Chondrocyte (in vitro differentiated cells): ENCODE results near the gene FNDC10. TPM values are rescaled to one million over a fixed set of nuclear protein-coding genes. Genes with fewer than 3 reads are reported as not detected.

ENCODE experiments used
- DNase-seq: peaks from one replicate; pipeline ENCODE4 v3.0.0; 2021; ENCODE audit warnings: mixed read lengths, low spot score
- H3K27ac Mint-ChIP-seq: one replicate; pipeline ENCODE4 v1.8.0; 2021; ENCODE audit warnings: mild to moderate bottlenecking, moderate library complexity, mixed read lengths; ENCODE audit not compliant: unreplicated experiment
- H3K27me3 Mint-ChIP-seq: 2 replicates; pipeline ENCODE4 v1.8.0; 2021; ENCODE audit warnings: low read depth, mixed read lengths
- H3K36me3 Mint-ChIP-seq: 2 replicates; pipeline ENCODE4 v1.8.0; 2021; ENCODE audit warnings: low read depth, mixed read lengths
- H3K4me1 Mint-ChIP-seq: 2 replicates; pipeline ENCODE4 v1.8.0; 2021; ENCODE audit warnings: low read depth, mild to moderate bottlenecking, mixed read lengths
- H3K4me3 Mint-ChIP-seq: one replicate; pipeline ENCODE4 v1.8.0; 2021; ENCODE audit warnings: mild to moderate bottlenecking, moderate library complexity, mixed read lengths; ENCODE audit not compliant: unreplicated experiment
- H3K9me3 Mint-ChIP-seq: 2 replicates; pipeline ENCODE4 v1.8.0; 2021; ENCODE audit warnings: low read depth, mixed read lengths
- total RNA-seq: library from RNA; stranded (reverse); gene quantifications from 3 replicates; pipeline ENCODE4 v1.2.1, GENCODE V29; 2021
- TF ChIP-seq, protein P1 (sequence below): fragments of 200-600 bp; sonication (generic); IDR thresholded peaks from 2 replicates; pipeline ENCODE4 v1.5.0; 2021; ENCODE audit warnings: antibody characterized with exemption, mild to moderate bottlenecking, moderate library complexity

FNDC10 gene
- total RNA-seq, 1 donor from 2014 or later, result 24.8 TPM

DNA sequence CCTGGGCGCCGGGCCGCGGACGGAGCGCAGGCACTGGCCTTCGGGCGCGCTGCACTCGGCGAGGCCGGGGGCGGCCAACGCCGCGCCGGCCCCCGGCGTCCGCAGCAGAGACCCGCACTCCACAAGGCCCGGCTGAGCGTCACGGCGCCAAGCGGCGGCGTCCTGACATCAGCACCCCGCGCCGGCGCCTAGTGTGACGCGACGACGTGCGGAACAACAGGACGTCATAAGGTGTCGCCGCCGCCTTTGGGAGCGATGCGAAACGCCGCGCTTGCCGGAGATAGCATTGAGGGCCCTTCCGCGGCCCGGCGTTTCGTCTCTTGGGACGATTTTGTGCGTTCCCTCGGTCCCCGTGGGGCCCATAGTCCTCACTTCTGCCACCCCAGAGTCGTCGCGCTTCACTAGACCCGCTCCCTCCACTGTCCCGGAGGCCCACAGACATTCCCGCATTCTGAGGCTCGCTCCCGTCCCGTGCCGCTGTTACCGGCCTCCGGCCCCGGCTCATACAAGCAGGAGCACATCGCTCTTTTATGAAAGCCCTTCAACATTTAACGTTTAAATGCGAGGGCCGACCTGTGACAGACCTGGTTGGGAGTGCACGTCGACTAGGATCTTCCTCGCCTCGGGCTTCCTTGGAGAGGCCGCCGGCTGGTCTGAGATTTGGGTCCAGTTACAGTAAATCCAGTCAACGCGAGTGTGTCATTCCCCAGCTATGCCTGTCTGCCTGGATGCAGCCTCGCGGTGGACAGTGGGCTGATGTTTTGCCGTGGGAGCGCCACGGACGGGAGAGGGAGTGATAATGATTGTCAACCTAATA lies 25.0 kb downstream of the FNDC10 start, which contains the start of gene SSU72:
Gene SSU72 (minus strand): TSS at position 143 of the 817 bp plus-strand sequence. CDS start 306 bp downstream, outside the sequence.
- Mint-ChIP-seq H3K4me1 (peaks cover 29% of the 10 kb centered on the region), H3K36me3 (peaks cover 5% of the 10 kb centered on the region), H3K4me3 (peak within 1 kb of the TSS; percentile 93), H3K27ac (peak within 1 kb of the TSS; percentile 99), H3K9me3 (no peaks in the 10 kb centered on the region), H3K27me3 (no peaks in the 10 kb centered on the region)
- DNase-seq, result no peak
- TF ChIP-seq, protein P1, sequence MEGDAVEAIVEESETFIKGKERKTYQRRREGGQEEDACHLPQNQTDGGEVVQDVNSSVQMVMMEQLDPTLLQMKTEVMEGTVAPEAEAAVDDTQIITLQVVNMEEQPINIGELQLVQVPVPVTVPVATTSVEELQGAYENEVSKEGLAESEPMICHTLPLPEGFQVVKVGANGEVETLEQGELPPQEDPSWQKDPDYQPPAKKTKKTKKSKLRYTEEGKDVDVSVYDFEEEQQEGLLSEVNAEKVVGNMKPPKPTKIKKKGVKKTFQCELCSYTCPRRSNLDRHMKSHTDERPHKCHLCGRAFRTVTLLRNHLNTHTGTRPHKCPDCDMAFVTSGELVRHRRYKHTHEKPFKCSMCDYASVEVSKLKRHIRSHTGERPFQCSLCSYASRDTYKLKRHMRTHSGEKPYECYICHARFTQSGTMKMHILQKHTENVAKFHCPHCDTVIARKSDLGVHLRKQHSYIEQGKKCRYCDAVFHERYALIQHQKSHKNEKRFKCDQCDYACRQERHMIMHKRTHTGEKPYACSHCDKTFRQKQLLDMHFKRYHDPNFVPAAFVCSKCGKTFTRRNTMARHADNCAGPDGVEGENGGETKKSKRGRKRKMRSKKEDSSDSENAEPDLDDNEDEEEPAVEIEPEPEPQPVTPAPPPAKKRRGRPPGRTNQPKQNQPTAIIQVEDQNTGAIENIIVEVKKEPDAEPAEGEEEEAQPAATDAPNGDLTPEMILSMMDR, result no peak

DNA sequence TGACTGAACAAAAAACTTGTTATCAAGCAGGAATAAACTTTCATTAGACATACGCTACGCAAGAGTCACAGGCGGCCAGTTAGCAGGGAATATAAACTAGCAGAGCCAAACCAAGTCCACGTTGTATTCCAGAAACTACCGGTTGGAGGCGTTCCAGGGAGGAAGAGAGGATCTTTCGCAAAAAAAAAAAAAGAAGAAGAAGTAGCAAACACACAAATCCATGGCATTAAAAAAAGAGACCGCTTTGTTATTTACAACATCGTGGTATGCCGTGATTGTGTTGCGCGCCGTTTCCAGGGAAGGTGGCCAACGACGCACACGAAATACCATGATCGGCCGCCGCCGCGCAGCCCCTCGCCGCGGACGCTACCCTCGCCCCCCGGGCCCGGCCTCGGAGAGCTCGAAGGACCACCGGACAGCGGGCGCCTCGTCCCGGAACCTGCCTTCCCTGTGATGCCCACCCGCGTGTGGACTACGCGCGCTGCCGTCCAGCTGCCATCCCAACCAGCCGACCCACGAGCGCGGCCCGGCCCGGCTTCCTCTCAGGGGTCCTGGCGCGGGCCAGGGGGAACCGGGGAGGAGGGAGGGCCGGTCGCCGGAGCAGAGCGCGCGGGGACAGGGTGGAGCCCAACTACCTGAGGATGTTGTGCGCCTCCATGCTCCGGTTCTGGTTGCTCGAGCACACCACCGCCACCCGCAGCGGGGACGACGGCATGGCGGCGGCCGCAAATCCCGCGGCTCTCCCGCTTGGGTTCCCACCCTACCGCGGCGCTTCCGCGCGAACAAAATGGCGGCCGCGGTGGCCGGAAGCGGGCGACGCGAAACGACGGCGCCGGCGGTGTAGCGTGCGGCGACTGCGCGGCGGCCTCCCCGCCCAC lies 25.9 kb downstream of the FNDC10 start:
- Mint-ChIP-seq H3K4me1 (peaks cover 36% of the 10 kb centered on the region), H3K27ac (peak overlapping the region; percentile 90), H3K36me3 (peaks cover 5% of the 10 kb centered on the region), H3K4me3 (peak overlapping the region; percentile 76), H3K27me3 (no peaks in the 10 kb centered on the region), H3K9me3 (no peaks in the 10 kb centered on the region)
- TF ChIP-seq, protein P1, result peak; percentile 68
- DNase-seq, result no peak

DNA sequence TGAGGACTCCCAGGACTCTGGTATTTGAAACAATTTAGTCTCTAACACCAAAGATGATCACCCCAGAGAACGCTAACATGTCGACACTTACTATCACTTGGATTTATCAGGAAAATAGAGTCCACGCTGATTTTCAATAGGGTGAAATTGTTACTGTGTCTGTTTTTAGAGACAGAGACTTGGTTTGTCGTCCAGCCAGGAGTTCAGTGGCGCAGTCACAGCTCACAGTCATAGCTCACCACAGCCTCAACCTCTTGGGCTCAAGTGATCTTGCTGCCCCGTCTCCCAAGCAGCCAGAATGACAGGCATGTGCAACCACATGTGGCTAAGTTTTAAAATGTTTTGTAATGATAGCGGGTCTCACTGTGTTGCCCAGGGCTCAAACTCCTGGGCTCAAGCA lies 30.6 kb downstream of the FNDC10 start:
- TF ChIP-seq, protein P1, result no peak
- Mint-ChIP-seq H3K27me3 (no peaks in the 10 kb centered on the region), H3K36me3 (peaks cover 11% of the 10 kb centered on the region), H3K27ac (no peak overlapping the region), H3K4me1 (peaks cover 44% of the 10 kb centered on the region), H3K9me3 (no peaks in the 10 kb centered on the region), H3K4me3 (no peak overlapping the region)
- no peak for DNase-seq

DNA sequence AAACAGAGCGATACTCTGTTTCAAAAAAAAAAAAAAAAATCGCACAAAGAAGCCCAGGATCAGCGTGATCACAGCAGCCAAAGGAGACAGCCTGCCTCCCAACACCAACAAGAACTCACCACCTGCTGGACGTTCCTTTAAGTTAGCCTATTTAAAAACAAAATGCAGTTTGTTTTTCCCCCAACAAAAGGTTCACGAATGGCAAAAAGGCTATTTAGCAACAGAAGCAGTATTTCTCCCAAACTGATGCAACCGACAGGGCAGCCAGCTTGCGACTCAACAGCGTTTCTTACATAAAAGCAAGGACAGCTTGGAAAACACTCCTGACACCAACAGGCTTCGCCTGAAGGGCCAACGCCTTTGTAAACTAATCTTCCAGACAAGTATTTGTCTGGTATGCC lies 32.0 kb downstream of the FNDC10 start:
- H3K36me3 Mint-ChIP-seq, result peaks cover 18% of the 10 kb centered on the region
- H3K4me3 Mint-ChIP-seq, result peak overlapping the region; percentile 6
- no peaks in the 10 kb centered on the region for H3K27me3 Mint-ChIP-seq
- H3K4me1 Mint-ChIP-seq, result peaks cover 36% of the 10 kb centered on the region
- TF ChIP-seq, protein P1, result peak; percentile 18
- no peak for DNase-seq
- H3K9me3 Mint-ChIP-seq, result no peaks in the 10 kb centered on the region
- peak overlapping the region; percentile 94 for H3K27ac Mint-ChIP-seq

DNA sequence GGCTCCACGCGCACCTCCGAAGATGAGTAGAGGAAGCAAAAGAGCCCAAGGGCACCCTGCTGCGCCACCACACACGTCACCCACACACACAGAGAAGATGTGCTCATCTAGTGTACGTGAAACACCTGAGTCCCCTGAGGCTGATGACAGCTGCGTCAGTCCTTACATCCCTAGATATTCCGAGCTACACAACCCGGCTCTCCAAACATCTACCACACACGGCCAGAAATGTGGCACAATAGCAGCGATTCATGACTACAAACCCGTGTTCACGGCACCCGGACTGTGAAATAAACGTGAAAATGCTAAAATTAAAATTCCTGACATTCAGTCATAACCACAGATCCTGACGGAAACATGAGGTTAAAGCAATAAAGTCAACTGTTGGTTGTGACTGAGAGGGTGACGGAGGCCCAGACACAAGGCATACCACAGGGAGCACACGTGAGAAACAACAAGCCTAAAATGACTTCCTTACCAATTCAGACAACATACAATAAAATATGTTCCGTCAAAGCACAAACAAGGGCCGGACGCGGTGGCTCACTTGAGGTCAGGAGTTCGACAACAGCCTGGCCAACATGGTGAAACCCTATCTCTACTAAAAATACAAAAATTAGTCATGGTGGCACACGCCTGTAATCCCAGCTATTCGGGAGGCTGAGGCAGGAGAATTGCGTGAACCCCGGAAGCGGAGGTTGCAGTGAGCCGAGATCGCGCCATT lies 32.6 kb downstream of the FNDC10 start:
- peaks cover 20% of the 10 kb centered on the region for H3K36me3 Mint-ChIP-seq
- no peaks in the 10 kb centered on the region for H3K27me3 Mint-ChIP-seq
- no peaks in the 10 kb centered on the region for H3K9me3 Mint-ChIP-seq
- H3K4me3 Mint-ChIP-seq, result peak overlapping the region; percentile 6
- TF ChIP-seq, protein P1, result no peak
- peak overlapping the region; percentile 94 for H3K27ac Mint-ChIP-seq
- H3K4me1 Mint-ChIP-seq, result peaks cover 36% of the 10 kb centered on the region
- no peak for DNase-seq
